Measurements from ENCODE around the gene C11orf68.

The C11orf68 gene

GRCh38 chr11:65925397-65925796 lies 6.5 kb upstream of the C11orf68 start:
- H3K27ac ChIP-seq (ENCODE audit: low read length) = no peak overlapping the region
- no peak overlapping the region for H3K4me2 ChIP-seq (ENCODE audit: low read depth, low read length)
- H3K36me3 ChIP-seq (replicated peaks; ENCODE audit: insufficient read depth, low read length) = no peaks in the 10 kb centered on the region
- H3K4me3 ChIP-seq (ENCODE audit: low read length) = no peak overlapping the region
- H4K20me1 ChIP-seq (ENCODE audit: insufficient read depth, low read length) = no peaks in the 10 kb centered on the region
- no peak for TF ChIP-seq CTCF (IDR thresholded peaks at IDR 0.05; ENCODE audit: low read length)
- no peak for TF ChIP-seq EZH2phosphoT487 (IDR thresholded peaks at IDR 0.05; ENCODE audit: low read length)
- no peak for TF ChIP-seq EZH2 (optimal IDR thresholded peaks at IDR 0.05; ENCODE audit: low read depth, low read length)
- H3K9me2 ChIP-seq (replicated peaks; ENCODE audit: insufficient read depth, low read length) = no peaks in the 10 kb centered on the region
- DNase-seq = no peak
- no peaks in the 10 kb centered on the region for H3K27me3 ChIP-seq (replicated peaks; ENCODE audit: insufficient read depth, low read length)
- no peaks in the 10 kb centered on the region for H3K9me3 ChIP-seq (replicated peaks; ENCODE audit: insufficient read depth, low read length)
- H3K9ac ChIP-seq (ENCODE audit: low read length) = no peak overlapping the region
- peaks cover 4% of the 10 kb centered on the region for H3K79me2 ChIP-seq (ENCODE audit: low read length)
- peaks cover 18% of the 10 kb centered on the region for H3F3A ChIP-seq (ENCODE audit: insufficient read depth, low read length)
- H3K4me1 ChIP-seq (ENCODE audit: low read length) = peaks cover 21% of the 10 kb centered on the region
- no peak overlapping the region for H2AFZ ChIP-seq (ENCODE audit: low read length)

GRCh38 chr11:65922565-65922964 lies 3.7 kb upstream of the C11orf68 start:
- no peak overlapping the region for H3K27ac ChIP-seq (ENCODE audit: low read length)
- peaks cover 1% of the 10 kb centered on the region; the same call in 1 of the 2 replicates for H3F3A ChIP-seq (ENCODE audit: insufficient read depth, low read length)
- no peaks in the 10 kb centered on the region for H3K27me3 ChIP-seq (replicated peaks; ENCODE audit: insufficient read depth, low read length)
- TF ChIP-seq EZH2 (optimal IDR thresholded peaks at IDR 0.05; ENCODE audit: low read depth, low read length) (no peak), CTCF (IDR thresholded peaks at IDR 0.05; ENCODE audit: low read length) (no peak), EZH2phosphoT487 (IDR thresholded peaks at IDR 0.05; ENCODE audit: low read length) (no peak)
- H3K36me3 ChIP-seq (replicated peaks; ENCODE audit: insufficient read depth, low read length) = no peaks in the 10 kb centered on the region
- H3K4me1 ChIP-seq (ENCODE audit: low read length) = peaks cover 12% of the 10 kb centered on the region
- H4K20me1 ChIP-seq (ENCODE audit: insufficient read depth, low read length) = no peaks in the 10 kb centered on the region
- no peak for DNase-seq
- H3K4me3 ChIP-seq (ENCODE audit: low read length) = no peak overlapping the region
- no peak overlapping the region for H3K4me2 ChIP-seq (ENCODE audit: low read depth, low read length)
- H3K9ac ChIP-seq (ENCODE audit: low read length) = no peak overlapping the region
- H2AFZ ChIP-seq (ENCODE audit: low read length) = no peak overlapping the region
- H3K79me2 ChIP-seq (ENCODE audit: low read length) = peaks cover 25% of the 10 kb centered on the region
- no peaks in the 10 kb centered on the region for H3K9me3 ChIP-seq (replicated peaks; ENCODE audit: insufficient read depth, low read length)
- H3K9me2 ChIP-seq (replicated peaks; ENCODE audit: insufficient read depth, low read length) = no peaks in the 10 kb centered on the region

GRCh38 chr11:65921876-65922275 lies 3.0 kb upstream of the C11orf68 start:
- H2AFZ ChIP-seq (ENCODE audit: low read length) = no peak overlapping the region
- H3K27me3 ChIP-seq (replicated peaks; ENCODE audit: insufficient read depth, low read length) = no peaks in the 10 kb centered on the region
- peaks cover 8% of the 10 kb centered on the region; the same call in 1 of the 2 replicates for H3K4me1 ChIP-seq (ENCODE audit: low read length)
- TF ChIP-seq EZH2 (optimal IDR thresholded peaks at IDR 0.05; ENCODE audit: low read depth, low read length) (no peak), EZH2phosphoT487 (IDR thresholded peaks at IDR 0.05; ENCODE audit: low read length) (no peak), CTCF (IDR thresholded peaks at IDR 0.05; ENCODE audit: low read length) (no peak)
- H3F3A ChIP-seq (ENCODE audit: insufficient read depth, low read length) = no peaks in the 10 kb centered on the region
- DNase-seq = no peak
- no peaks in the 10 kb centered on the region for H4K20me1 ChIP-seq (ENCODE audit: insufficient read depth, low read length)
- H3K27ac ChIP-seq (ENCODE audit: low read length) = no peak overlapping the region
- H3K4me3 ChIP-seq (ENCODE audit: low read length) = no peak overlapping the region
- peaks cover 31% of the 10 kb centered on the region for H3K79me2 ChIP-seq (ENCODE audit: low read length)
- no peaks in the 10 kb centered on the region for H3K9me2 ChIP-seq (replicated peaks; ENCODE audit: insufficient read depth, low read length)
- H3K9me3 ChIP-seq (replicated peaks; ENCODE audit: insufficient read depth, low read length) = no peaks in the 10 kb centered on the region
- no peak overlapping the region for H3K9ac ChIP-seq (ENCODE audit: low read length)
- no peaks in the 10 kb centered on the region for H3K36me3 ChIP-seq (replicated peaks; ENCODE audit: insufficient read depth, low read length)
- H3K4me2 ChIP-seq (ENCODE audit: low read depth, low read length) = no peak overlapping the region

Measured in MM.1S (cell line).